ENCODE results near the gene ATG4D. TPM values are rescaled to one million over a fixed set of nuclear protein-coding genes. Genes with fewer than 3 reads are reported as not detected.

The ATG4D gene
- total and polyA plus RNA-seq, 4 donors: 4.7 to 44.4 (median 11.1) TPM

DNA sequence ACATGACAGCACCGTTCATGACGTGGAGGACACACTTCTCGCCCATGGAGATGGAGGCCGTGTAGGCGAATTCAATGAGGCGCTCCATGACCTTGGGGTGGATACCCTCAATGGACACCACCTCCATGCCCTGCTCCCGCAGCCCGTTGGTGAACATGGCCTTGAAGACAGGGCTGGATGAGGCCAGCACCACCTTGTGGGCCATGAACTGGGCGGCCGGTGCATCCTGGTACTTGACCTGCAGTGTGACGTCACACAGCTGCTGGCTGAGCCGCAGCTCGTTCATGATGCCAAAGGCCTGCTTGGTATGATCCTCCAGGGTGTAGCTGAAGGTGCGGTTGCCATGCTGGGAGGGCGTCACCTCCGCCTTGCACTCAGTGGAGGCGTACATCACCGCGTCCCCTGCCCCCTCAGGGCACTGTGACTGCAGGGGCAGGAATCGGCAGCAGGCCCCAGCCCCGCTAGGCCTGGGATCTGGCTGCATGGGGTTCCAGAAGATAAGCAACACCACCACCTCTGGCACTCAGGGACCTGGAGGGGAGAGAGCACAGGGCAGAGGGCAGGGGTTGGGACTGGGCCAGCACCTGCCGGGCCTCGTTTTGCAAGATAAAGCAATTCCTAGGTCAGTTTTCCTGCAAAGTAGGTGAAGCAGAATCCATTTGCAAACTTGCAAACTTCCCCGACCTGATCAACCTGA lies 44.0 kb upstream of the ATG4D start:
- H3K4me1 ChIP-seq (ENCODE audit: control insufficient read depth in 4 of 4, insufficient read depth in 4 of 4, low read length in 3 of 4): peaks cover 15 to 49% (median 39%) of the 10 kb centered on the region in 4 donors
- H3K9ac ChIP-seq (ENCODE audit: low read depth in 1 of 2, low read length in 2 of 2): no peak overlapping the region
- peak overlapping the region in 1 of 3 donors; percentile 2 for H3K4me3 ChIP-seq (ENCODE audit: low read depth in 1 of 3, low read length in 3 of 3)

DNA sequence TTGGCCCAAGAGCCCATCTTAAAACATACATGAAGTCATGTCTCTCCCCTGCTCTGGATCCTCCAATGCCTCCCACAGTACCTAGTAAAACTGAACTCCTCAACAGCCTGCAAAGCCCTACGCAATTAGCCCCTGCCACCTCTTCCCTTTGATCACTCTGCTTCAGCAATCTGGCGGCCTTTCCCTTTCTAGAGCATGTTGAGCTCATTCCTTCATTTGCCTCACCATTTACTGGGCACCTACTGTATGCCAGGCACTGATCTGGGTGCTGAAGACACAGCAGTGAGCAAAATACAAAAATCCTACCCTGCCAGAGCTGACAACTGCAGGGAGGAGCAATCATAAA lies 43.5 kb upstream of the ATG4D start:
- H3K9ac ChIP-seq (ENCODE audit: low read depth in 1 of 2, low read length in 2 of 2): peak overlapping the region in 1 of 2 donors; percentile 17
- 82% methylated on average over 2 of the region's 2 CpGs for WGBS
- no peaks in the 10 kb centered on the region for H3K9me3 ChIP-seq (ENCODE audit: control insufficient read depth in 4 of 4, low read length in 3 of 4)
- peak overlapping the region in 1 of 2 donors; percentile 38 for H3K27ac ChIP-seq (ENCODE audit: low read depth in 1 of 2, low read length in 2 of 2)
- DNase-seq (ENCODE audit: low spot score): no peak
- no peak overlapping the region for H3K4me3 ChIP-seq (ENCODE audit: low read depth in 1 of 3, low read length in 3 of 3)
- H3K4me1 ChIP-seq (ENCODE audit: control insufficient read depth in 4 of 4, insufficient read depth in 4 of 4, low read length in 3 of 4): peaks cover 15 to 49% (median 39%) of the 10 kb centered on the region in 4 donors
- H3K36me3 ChIP-seq (ENCODE audit: control insufficient read depth in 4 of 4, insufficient read depth in 3 of 4, low read depth in 1 of 4, low read length in 3 of 4): peaks cover 0 to 9% (median 2%) of the 10 kb centered on the region in 4 donors
- H3K27me3 ChIP-seq (ENCODE audit: control insufficient read depth in 4 of 4, insufficient read depth in 4 of 4, low read length in 3 of 4): no peaks in the 10 kb centered on the region
- TF ChIP-seq RXRA (IDR thresholded peaks at IDR 0.05): peak in 1 of 2 donors; percentile 2
- TF ChIP-seq, protein P1, sequence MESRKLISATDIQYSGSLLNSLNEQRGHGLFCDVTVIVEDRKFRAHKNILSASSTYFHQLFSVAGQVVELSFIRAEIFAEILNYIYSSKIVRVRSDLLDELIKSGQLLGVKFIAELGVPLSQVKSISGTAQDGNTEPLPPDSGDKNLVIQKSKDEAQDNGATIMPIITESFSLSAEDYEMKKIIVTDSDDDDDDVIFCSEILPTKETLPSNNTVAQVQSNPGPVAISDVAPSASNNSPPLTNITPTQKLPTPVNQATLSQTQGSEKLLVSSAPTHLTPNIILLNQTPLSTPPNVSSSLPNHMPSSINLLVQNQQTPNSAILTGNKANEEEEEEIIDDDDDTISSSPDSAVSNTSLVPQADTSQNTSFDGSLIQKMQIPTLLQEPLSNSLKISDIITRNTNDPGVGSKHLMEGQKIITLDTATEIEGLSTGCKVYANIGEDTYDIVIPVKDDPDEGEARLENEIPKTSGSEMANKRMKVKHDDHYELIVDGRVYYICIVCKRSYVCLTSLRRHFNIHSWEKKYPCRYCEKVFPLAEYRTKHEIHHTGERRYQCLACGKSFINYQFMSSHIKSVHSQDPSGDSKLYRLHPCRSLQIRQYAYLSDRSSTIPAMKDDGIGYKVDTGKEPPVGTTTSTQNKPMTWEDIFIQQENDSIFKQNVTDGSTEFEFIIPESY (IDR thresholded peaks at IDR 0.05): no peak

More for the DNA sequence above, 44.0 kb upstream of the ATG4D start:
- H3K27ac ChIP-seq (ENCODE audit: low read depth in 1 of 2, low read length in 2 of 2): peak overlapping the region; percentile 81 to 88
- no peak for DNase-seq (ENCODE audit: low spot score)
- TF ChIP-seq RXRA (IDR thresholded peaks at IDR 0.05) (peak; percentile 40 to 49), GABPA (IDR thresholded peaks at IDR 0.05 in 1 of 2, conservative IDR thresholded peaks at IDR 0.05 in 1 of 2) (no peak), TAF1 (conservative IDR thresholded peaks at IDR 0.05) (no peak), HNF4A (conservative IDR thresholded peaks at IDR 0.05) (peak; percentile 50 to 53)
- TF ChIP-seq, protein P2, sequence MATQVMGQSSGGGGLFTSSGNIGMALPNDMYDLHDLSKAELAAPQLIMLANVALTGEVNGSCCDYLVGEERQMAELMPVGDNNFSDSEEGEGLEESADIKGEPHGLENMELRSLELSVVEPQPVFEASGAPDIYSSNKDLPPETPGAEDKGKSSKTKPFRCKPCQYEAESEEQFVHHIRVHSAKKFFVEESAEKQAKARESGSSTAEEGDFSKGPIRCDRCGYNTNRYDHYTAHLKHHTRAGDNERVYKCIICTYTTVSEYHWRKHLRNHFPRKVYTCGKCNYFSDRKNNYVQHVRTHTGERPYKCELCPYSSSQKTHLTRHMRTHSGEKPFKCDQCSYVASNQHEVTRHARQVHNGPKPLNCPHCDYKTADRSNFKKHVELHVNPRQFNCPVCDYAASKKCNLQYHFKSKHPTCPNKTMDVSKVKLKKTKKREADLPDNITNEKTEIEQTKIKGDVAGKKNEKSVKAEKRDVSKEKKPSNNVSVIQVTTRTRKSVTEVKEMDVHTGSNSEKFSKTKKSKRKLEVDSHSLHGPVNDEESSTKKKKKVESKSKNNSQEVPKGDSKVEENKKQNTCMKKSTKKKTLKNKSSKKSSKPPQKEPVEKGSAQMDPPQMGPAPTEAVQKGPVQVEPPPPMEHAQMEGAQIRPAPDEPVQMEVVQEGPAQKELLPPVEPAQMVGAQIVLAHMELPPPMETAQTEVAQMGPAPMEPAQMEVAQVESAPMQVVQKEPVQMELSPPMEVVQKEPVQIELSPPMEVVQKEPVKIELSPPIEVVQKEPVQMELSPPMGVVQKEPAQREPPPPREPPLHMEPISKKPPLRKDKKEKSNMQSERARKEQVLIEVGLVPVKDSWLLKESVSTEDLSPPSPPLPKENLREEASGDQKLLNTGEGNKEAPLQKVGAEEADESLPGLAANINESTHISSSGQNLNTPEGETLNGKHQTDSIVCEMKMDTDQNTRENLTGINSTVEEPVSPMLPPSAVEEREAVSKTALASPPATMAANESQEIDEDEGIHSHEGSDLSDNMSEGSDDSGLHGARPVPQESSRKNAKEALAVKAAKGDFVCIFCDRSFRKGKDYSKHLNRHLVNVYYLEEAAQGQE (IDR thresholded peaks at IDR 0.05): no peak
- no peaks in the 10 kb centered on the region for H3K27me3 ChIP-seq (ENCODE audit: control insufficient read depth in 4 of 4, insufficient read depth in 4 of 4, low read length in 3 of 4)
- no peaks in the 10 kb centered on the region for H3K9me3 ChIP-seq (ENCODE audit: control insufficient read depth in 4 of 4, low read length in 3 of 4)
- WGBS: 66% methylated on average over 24 of the region's 24 CpGs
- H3K36me3 ChIP-seq (ENCODE audit: control insufficient read depth in 4 of 4, insufficient read depth in 3 of 4, low read depth in 1 of 4, low read length in 3 of 4): peaks cover 0 to 9% (median 2%) of the 10 kb centered on the region in 4 donors

DNA sequence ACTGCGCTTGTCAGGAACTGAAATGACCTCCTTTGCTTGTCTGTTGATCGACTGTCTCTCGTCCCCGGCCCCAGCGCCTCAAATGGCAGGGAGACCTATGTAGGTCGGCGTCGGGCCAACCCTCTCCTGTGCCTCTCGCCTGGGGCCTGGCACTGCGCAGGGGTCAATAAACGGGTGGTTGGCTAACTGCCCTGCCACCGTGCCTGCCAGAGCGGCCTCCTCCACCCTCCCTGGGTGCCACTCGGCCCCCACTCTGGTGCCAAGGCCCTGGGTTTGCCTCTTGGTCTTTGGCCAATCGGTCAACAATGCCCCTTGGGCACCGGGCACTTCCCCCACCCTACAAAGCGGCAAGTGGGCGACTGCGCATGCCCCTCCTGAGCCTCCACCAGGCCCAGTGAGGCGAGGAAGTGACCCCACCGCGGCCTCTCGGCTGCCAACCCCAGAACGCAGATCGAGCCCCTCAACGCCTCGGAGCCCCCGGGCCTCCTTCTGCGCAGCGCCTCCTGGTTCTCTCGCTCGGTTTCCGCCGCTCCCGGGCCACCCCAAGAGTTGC lies 41.7 kb upstream of the ATG4D start:
- peaks cover 15 to 53% (median 39%) of the 10 kb centered on the region in 4 donors for H3K4me1 ChIP-seq (ENCODE audit: control insufficient read depth in 4 of 4, insufficient read depth in 4 of 4, low read length in 3 of 4)
- H3K4me3 ChIP-seq (ENCODE audit: low read depth in 1 of 3, low read length in 3 of 3): peak overlapping the region; percentile 38 to 81 (median 72)
- peaks cover 0 to 7% (median 2%) of the 10 kb centered on the region in 4 donors for H3K36me3 ChIP-seq (ENCODE audit: control insufficient read depth in 4 of 4, insufficient read depth in 3 of 4, low read depth in 1 of 4, low read length in 3 of 4)
- DNase-seq (ENCODE audit: low spot score): peak; percentile 65
- WGBS: under 1% methylated on average over 35 of the region's 35 CpGs
- no peaks in the 10 kb centered on the region for H3K27me3 ChIP-seq (ENCODE audit: control insufficient read depth in 4 of 4, insufficient read depth in 4 of 4, low read length in 3 of 4)
- H3K9ac ChIP-seq (ENCODE audit: low read depth in 1 of 2, low read length in 2 of 2): peak overlapping the region; percentile 75 to 88
- no peaks in the 10 kb centered on the region for H3K9me3 ChIP-seq (ENCODE audit: control insufficient read depth in 4 of 4, low read length in 3 of 4)
- peak overlapping the region; percentile 97 for H3K27ac ChIP-seq (ENCODE audit: low read depth in 1 of 2, low read length in 2 of 2)
- TF ChIP-seq HNF4A (conservative IDR thresholded peaks at IDR 0.05) (peak; percentile 58 to 70), TAF1 (conservative IDR thresholded peaks at IDR 0.05) (no peak), NR2F2 (IDR thresholded peaks at IDR 0.05) (peak; percentile 59), FOXA2 (IDR thresholded peaks at IDR 0.05) (peak; percentile 85), FOXA1 (IDR thresholded peaks at IDR 0.05) (no peak), HNF4G (IDR thresholded peaks at IDR 0.05) (no peak), SP1 (IDR thresholded peaks at IDR 0.05) (peak; percentile 92), EGR1 (IDR thresholded peaks at IDR 0.05; ENCODE audit: low read depth in 2 of 2) (no peak), YY1 (IDR thresholded peaks at IDR 0.05) (peak; percentile 58), JUND (IDR thresholded peaks at IDR 0.05) (peak in 1 of 2 donors; percentile 32), RAD21 (IDR thresholded peaks at IDR 0.05) (peak in 1 of 2 donors; percentile 20)
- TF ChIP-seq, protein P3, sequence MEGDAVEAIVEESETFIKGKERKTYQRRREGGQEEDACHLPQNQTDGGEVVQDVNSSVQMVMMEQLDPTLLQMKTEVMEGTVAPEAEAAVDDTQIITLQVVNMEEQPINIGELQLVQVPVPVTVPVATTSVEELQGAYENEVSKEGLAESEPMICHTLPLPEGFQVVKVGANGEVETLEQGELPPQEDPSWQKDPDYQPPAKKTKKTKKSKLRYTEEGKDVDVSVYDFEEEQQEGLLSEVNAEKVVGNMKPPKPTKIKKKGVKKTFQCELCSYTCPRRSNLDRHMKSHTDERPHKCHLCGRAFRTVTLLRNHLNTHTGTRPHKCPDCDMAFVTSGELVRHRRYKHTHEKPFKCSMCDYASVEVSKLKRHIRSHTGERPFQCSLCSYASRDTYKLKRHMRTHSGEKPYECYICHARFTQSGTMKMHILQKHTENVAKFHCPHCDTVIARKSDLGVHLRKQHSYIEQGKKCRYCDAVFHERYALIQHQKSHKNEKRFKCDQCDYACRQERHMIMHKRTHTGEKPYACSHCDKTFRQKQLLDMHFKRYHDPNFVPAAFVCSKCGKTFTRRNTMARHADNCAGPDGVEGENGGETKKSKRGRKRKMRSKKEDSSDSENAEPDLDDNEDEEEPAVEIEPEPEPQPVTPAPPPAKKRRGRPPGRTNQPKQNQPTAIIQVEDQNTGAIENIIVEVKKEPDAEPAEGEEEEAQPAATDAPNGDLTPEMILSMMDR (IDR thresholded peaks at IDR 0.05; ENCODE audit: low read depth, low read length, missing input control): no peak
- TF ChIP-seq, protein P4, sequence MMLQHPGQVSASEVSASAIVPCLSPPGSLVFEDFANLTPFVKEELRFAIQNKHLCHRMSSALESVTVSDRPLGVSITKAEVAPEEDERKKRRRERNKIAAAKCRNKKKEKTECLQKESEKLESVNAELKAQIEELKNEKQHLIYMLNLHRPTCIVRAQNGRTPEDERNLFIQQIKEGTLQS (IDR thresholded peaks at IDR 0.05): no peak
- TF ChIP-seq, protein P1 (IDR thresholded peaks at IDR 0.05): peak; percentile 72
